Esophagus squamous epithelium (tissue), 4 donors: ENCODE data around the gene HNF4A.

Source experiments
- POLR2A ChIP-seq, 4 donors: fragments of 450-650 bp; IDR thresholded peaks; one replicate each; pipeline ENCODE4 v1.6.1; 2017; ENCODE audit warnings: antibody characterized with exemption in 4 of 4, mild to moderate bottlenecking in 4 of 4, moderate library complexity in 3 of 4
- TF ChIP-seq, protein P1 (sequence below), 6 experiments: fragments of 450-650 bp in 4 of 6; fragments of 200-600 bp in 2 of 6; sonication (generic) in 2 of 6; IDR thresholded peaks; one replicate each; pipeline ENCODE4 v1.5.1; 2016 to 2019; ENCODE audit warnings: antibody characterized with exemption in 6 of 6, mild to moderate bottlenecking in 4 of 6, moderate library complexity in 4 of 6

DNA sequence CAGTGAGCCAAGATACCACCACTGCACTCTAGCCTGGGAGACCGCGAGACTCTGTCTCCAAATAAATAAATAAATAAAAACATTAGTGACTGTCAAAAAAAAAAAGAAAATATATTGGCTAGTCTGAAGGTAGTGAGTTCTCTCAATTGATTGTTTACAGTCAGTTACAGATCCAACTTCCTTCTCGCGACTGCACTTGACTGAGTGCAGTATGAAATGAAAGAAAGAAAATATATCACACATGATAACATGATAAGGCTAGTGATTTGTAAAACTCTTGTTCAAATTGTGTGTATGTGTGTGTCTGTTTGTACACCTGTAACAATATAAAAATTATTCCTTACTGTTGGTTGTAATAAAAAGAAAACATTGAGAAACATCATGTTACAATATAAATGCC is 10.8 kb upstream of the HNF4A start:
- TF ChIP-seq, protein P1, sequence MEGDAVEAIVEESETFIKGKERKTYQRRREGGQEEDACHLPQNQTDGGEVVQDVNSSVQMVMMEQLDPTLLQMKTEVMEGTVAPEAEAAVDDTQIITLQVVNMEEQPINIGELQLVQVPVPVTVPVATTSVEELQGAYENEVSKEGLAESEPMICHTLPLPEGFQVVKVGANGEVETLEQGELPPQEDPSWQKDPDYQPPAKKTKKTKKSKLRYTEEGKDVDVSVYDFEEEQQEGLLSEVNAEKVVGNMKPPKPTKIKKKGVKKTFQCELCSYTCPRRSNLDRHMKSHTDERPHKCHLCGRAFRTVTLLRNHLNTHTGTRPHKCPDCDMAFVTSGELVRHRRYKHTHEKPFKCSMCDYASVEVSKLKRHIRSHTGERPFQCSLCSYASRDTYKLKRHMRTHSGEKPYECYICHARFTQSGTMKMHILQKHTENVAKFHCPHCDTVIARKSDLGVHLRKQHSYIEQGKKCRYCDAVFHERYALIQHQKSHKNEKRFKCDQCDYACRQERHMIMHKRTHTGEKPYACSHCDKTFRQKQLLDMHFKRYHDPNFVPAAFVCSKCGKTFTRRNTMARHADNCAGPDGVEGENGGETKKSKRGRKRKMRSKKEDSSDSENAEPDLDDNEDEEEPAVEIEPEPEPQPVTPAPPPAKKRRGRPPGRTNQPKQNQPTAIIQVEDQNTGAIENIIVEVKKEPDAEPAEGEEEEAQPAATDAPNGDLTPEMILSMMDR (IDR thresholded peaks at IDR 0.05), result no peak
- no peak for TF ChIP-seq POLR2A (IDR thresholded peaks at IDR 0.05)
